ELF-1 (cell line): ENCODE measurements around the gene HOGA1.
A peak's percentile ranks its signal among the peaks of the same experiment; 100 is the strongest.

Experiments used
- DNase-seq: peaks from one replicate; pipeline ENCODE4 v3.0.0-alpha.2; 2016; ENCODE audit warnings: low read depth, low spot score

HOGA1 gene

GRCh38 chr10:97584060-97584797, at the start of gene HOGA1:
Gene HOGA1, plus strand, starts transcription at chr10:97584389. Its CDS starts 315 bp downstream, at chr10:97584704.
- DNase-seq: peak; percentile 63

- DNase-seq: peak; percentile 82
Observed at GRCh38 chr10:97534746-97535367, 49.3 kb upstream of the HOGA1 start.

GRCh38 chr10:97537186-97537869, 46.9 kb upstream of the HOGA1 start:
- no peak for DNase-seq

- no peak for DNase-seq
Observed at GRCh38 chr10:97538411-97538810, 45.8 kb upstream of the HOGA1 start.

- DNase-seq: no peak
Observed at GRCh38 chr10:97538839-97539238, 45.4 kb upstream of the HOGA1 start.

- peak; percentile 90 for DNase-seq
Observed at GRCh38 chr10:97539523-97540200, 44.5 kb upstream of the HOGA1 start.

GRCh38 chr10:97540669-97541500, 43.3 kb upstream of the HOGA1 start:
- peak; percentile 46 for DNase-seq

- peak; percentile 90 for DNase-seq
Observed at GRCh38 chr10:97542169-97543024, 41.8 kb upstream of the HOGA1 start.

GRCh38 chr10:97543025-97543546, 41.1 kb upstream of the HOGA1 start:
- DNase-seq: peak; percentile 70

- no peak for DNase-seq
Observed at GRCh38 chr10:97546456-97547270, 37.5 kb upstream of the HOGA1 start.

- no peak for DNase-seq
Observed at GRCh38 chr10:97547271-97547600, 37.0 kb upstream of the HOGA1 start.

GRCh38 chr10:97547962-97548361, 36.2 kb upstream of the HOGA1 start:
- DNase-seq: no peak

- DNase-seq: no peak
Observed at GRCh38 chr10:97548828-97549455, 35.2 kb upstream of the HOGA1 start.

- peak; percentile 72 for DNase-seq
Observed at GRCh38 chr10:97549587-97550322, 34.4 kb upstream of the HOGA1 start.

- DNase-seq: no peak
Observed at GRCh38 chr10:97550336-97551149, 33.6 kb upstream of the HOGA1 start.

- no peak for DNase-seq
Observed at GRCh38 chr10:97551271-97551670, 32.9 kb upstream of the HOGA1 start.

GRCh38 chr10:97553575-97554031, 30.6 kb upstream of the HOGA1 start:
- DNase-seq: peak; percentile 95
